ENCODE data around the gene CSNK2A3.
"Not testable (repeated sequence)": the region's sequence is repeated elsewhere in the genome, so short reads cannot be mapped to it uniquely, and the experiment has no call there.

Gene CSNK2A3

GRCh38 chr11:11352878-11353277, at the start of gene CSNK2A3:
Gene CSNK2A3, minus strand, starts transcription at chr11:11353250. Its CDS starts 131 bp downstream, at chr11:11353119.
- DNase-seq (ENCODE audit: low read depth in 1 of 2, low spot score in 1 of 2): not testable (repeated sequence)

- DNase-seq (ENCODE audit: low read depth in 1 of 2, low spot score in 1 of 2): no peak
Measured at GRCh38 chr11:11401960-11402535, 49.0 kb upstream of the CSNK2A3 start.

GRCh38 chr11:11400635-11401232, 47.7 kb upstream of the CSNK2A3 start:
- DNase-seq (ENCODE audit: low read depth in 1 of 2, low spot score in 1 of 2): no peak

GRCh38 chr11:11400121-11400520, 47.1 kb upstream of the CSNK2A3 start:
- no peak for DNase-seq (ENCODE audit: low read depth in 1 of 2, low spot score in 1 of 2)

- DNase-seq (ENCODE audit: low read depth in 1 of 2, low spot score in 1 of 2): no peak
Measured at GRCh38 chr11:11397781-11398180, 44.7 kb upstream of the CSNK2A3 start.

GRCh38 chr11:11397036-11397415, 44.0 kb upstream of the CSNK2A3 start:
- no peak for DNase-seq (ENCODE audit: low read depth in 1 of 2, low spot score in 1 of 2)

- DNase-seq (ENCODE audit: low read depth in 1 of 2, low spot score in 1 of 2): no peak
Measured at GRCh38 chr11:11396301-11397035, 43.4 kb upstream of the CSNK2A3 start.

GRCh38 chr11:11395126-11395525, 42.1 kb upstream of the CSNK2A3 start:
- no peak for DNase-seq (ENCODE audit: low read depth in 1 of 2, low spot score in 1 of 2)

GRCh38 chr11:11394241-11394640, 41.2 kb upstream of the CSNK2A3 start:
- no peak for DNase-seq (ENCODE audit: low read depth in 1 of 2, low spot score in 1 of 2)

GRCh38 chr11:11391796-11392463, 38.9 kb upstream of the CSNK2A3 start:
- DNase-seq (ENCODE audit: low read depth in 1 of 2, low spot score in 1 of 2): no peak

- DNase-seq (ENCODE audit: low read depth in 1 of 2, low spot score in 1 of 2): no peak
Measured at GRCh38 chr11:11391169-11391568, 38.1 kb upstream of the CSNK2A3 start.

- no peak for DNase-seq (ENCODE audit: low read depth in 1 of 2, low spot score in 1 of 2)
Measured at GRCh38 chr11:11390068-11390771, 37.2 kb upstream of the CSNK2A3 start.

GRCh38 chr11:11389238-11389637, 36.2 kb upstream of the CSNK2A3 start:
- DNase-seq (ENCODE audit: low read depth in 1 of 2, low spot score in 1 of 2): no peak

GRCh38 chr11:11387622-11388305, 34.7 kb upstream of the CSNK2A3 start:
- no peak for DNase-seq (ENCODE audit: low read depth in 1 of 2, low spot score in 1 of 2)

GRCh38 chr11:11387207-11387606, 34.2 kb upstream of the CSNK2A3 start:
- no peak for DNase-seq (ENCODE audit: low read depth in 1 of 2, low spot score in 1 of 2)

GRCh38 chr11:11384829-11385228, 31.8 kb upstream of the CSNK2A3 start:
- no peak for DNase-seq (ENCODE audit: low read depth in 1 of 2, low spot score in 1 of 2)

GRCh38 chr11:11383995-11384394, 30.9 kb upstream of the CSNK2A3 start:
- DNase-seq (ENCODE audit: low read depth in 1 of 2, low spot score in 1 of 2): no peak

- no peak for DNase-seq (ENCODE audit: low read depth in 1 of 2, low spot score in 1 of 2)
Measured at GRCh38 chr11:11382858-11383532, 29.9 kb upstream of the CSNK2A3 start.

- DNase-seq (ENCODE audit: low read depth in 1 of 2, low spot score in 1 of 2): no peak
Measured at GRCh38 chr11:11381471-11382105, 28.5 kb upstream of the CSNK2A3 start.

GRCh38 chr11:11380883-11381282, 27.8 kb upstream of the CSNK2A3 start:
- DNase-seq (ENCODE audit: low read depth in 1 of 2, low spot score in 1 of 2): no peak

Data from activated T-helper 1 cell treated with anti-CD3 and anti-CD28 coated beads, Interleukin-2, amount 50 U/mL, for 16 hours (primary cell).